Fibroblast of lung (primary cell): Measurements from ENCODE around the gene SP4. TPM values are rescaled to one million over a fixed set of nuclear protein-coding genes. Genes with fewer than 3 reads are reported as not detected.
A peak's percentile ranks its signal among the peaks of the same experiment; 100 is the strongest.
"Not testable (repeated sequence)": the region's sequence is repeated elsewhere in the genome, so short reads cannot be mapped to it uniquely, and the experiment has no call there.

Source experiments
- DNase-seq, 2 donors: peaks; one replicate each; pipeline versions ENCODE4 v3.0.0 to v3.0.0-alpha.2; 2010; ENCODE audit warnings: low read depth in 2 of 2
- H2AFZ ChIP-seq: 2 replicates; pipeline ENCODE4 v1.5.1; 2012; ENCODE audit warnings: low read length, control low read depth, inconsistent platforms
- H3K27ac ChIP-seq: 2 replicates; pipeline ENCODE4 v1.5.1; 2011; ENCODE audit warnings: low read length, control low read depth; ENCODE audit not compliant: insufficient read depth
- H3K27me3 ChIP-seq: 2 replicates; pipeline ENCODE4 v1.5.1; 2011; ENCODE audit warnings: mild to moderate bottlenecking, low read length; ENCODE audit not compliant: control insufficient read depth, insufficient read depth
- H3K36me3 ChIP-seq: 2 replicates; pipeline ENCODE4 v1.5.1; 2011; ENCODE audit warnings: low read length; ENCODE audit not compliant: control insufficient read depth, insufficient read depth
- H3K4me1 ChIP-seq: 2 replicates; pipeline ENCODE4 v1.5.1; 2011; ENCODE audit warnings: low read length; ENCODE audit not compliant: control insufficient read depth, insufficient read depth; ENCODE audit errors: extremely low read depth
- H3K4me2 ChIP-seq: 2 replicates; pipeline ENCODE4 v1.5.1; 2011; ENCODE audit warnings: low read length, control low read depth; ENCODE audit not compliant: insufficient read depth; ENCODE audit errors: extremely low read depth
- H3K4me3 ChIP-seq, 4 experiments: fragments of 200-600 bp in 1 of 4; sonication (generic) in 1 of 4; replicated peaks in 1 of 4; 2 replicates each; pipeline ENCODE4 v1.5.1; 2011 to 2016; ENCODE audit warnings: low read length in 4 of 4, low read depth in 3 of 4, mild to moderate bottlenecking in 3 of 4, control low read depth in 2 of 4, inconsistent platforms in 1 of 4, mixed read lengths in 1 of 4; ENCODE audit not compliant: insufficient read depth in 1 of 4; ENCODE audit errors: control extremely low read depth in 1 of 4
- H3K79me2 ChIP-seq: 2 replicates; pipeline ENCODE4 v1.5.1; 2012; ENCODE audit warnings: mild to moderate bottlenecking, low read length, inconsistent platforms; ENCODE audit not compliant: control insufficient read depth, insufficient read depth
- H3K9ac ChIP-seq: 2 replicates; pipeline ENCODE4 v1.5.1; 2011; ENCODE audit warnings: mild to moderate bottlenecking, low read length, control low read depth; ENCODE audit not compliant: insufficient read depth
- H3K9me3 ChIP-seq: 2 replicates; pipeline ENCODE4 v1.5.1; 2012; ENCODE audit warnings: low read depth, low read length; ENCODE audit not compliant: control insufficient read depth, insufficient read depth
- H4K20me1 ChIP-seq: 2 replicates; pipeline ENCODE4 v1.5.1; 2011; ENCODE audit warnings: low read length; ENCODE audit not compliant: control insufficient read depth, insufficient read depth; ENCODE audit errors: extremely low read depth
- EZH2 ChIP-seq: IDR thresholded peaks from 2 replicates; pipeline ENCODE4 v1.5.1; 2012; ENCODE audit warnings: low read length, control low read depth, mild to moderate bottlenecking; ENCODE audit errors: missing control alignments
- polyA plus RNA-seq, 2 donors: library from polyadenylated mRNA; depleted of rRNA in 1 of 2; stranded (reverse) in 1 of 2; unstranded in 1 of 2; fragments of >200 nt; gene quantifications; 2 replicates each; pipeline ENCODE4 v1.2.1, GENCODE V29; 2011 to 2012; ENCODE audit warnings: missing spikeins in 1 of 2
- total RNA-seq: library from RNA; depleted of rRNA; stranded (reverse); fragments of >200 nt; gene quantifications from 2 replicates; pipeline ENCODE4 v1.2.1, GENCODE V29; 2014
- TF ChIP-seq, protein P1 (sequence below), 2 donors: IDR thresholded peaks in 1 of 2; conservative IDR thresholded peaks in 1 of 2; 1 replicate in 1 of 2; 2 replicates in 1 of 2; pipeline ENCODE4 v1.5.1; 2011 to 2012; ENCODE audit warnings: low read length in 2 of 2, control low read depth in 1 of 2, inconsistent platforms in 1 of 2, low read depth in 1 of 2, mild to moderate bottlenecking in 1 of 2

The SP4 gene
- total and polyA plus RNA-seq, 2 donors (not counting 1 experiment from before 2014, with no cell fraction given) = 2.9 to 8.8 TPM

GRCh38 chr7:21526007-21526406 lies 98.1 kb downstream of the SP4 start:
- H2AFZ ChIP-seq = no peak overlapping the region
- H3K4me1 ChIP-seq = no peaks in the 10 kb centered on the region
- TF ChIP-seq, protein P1, sequence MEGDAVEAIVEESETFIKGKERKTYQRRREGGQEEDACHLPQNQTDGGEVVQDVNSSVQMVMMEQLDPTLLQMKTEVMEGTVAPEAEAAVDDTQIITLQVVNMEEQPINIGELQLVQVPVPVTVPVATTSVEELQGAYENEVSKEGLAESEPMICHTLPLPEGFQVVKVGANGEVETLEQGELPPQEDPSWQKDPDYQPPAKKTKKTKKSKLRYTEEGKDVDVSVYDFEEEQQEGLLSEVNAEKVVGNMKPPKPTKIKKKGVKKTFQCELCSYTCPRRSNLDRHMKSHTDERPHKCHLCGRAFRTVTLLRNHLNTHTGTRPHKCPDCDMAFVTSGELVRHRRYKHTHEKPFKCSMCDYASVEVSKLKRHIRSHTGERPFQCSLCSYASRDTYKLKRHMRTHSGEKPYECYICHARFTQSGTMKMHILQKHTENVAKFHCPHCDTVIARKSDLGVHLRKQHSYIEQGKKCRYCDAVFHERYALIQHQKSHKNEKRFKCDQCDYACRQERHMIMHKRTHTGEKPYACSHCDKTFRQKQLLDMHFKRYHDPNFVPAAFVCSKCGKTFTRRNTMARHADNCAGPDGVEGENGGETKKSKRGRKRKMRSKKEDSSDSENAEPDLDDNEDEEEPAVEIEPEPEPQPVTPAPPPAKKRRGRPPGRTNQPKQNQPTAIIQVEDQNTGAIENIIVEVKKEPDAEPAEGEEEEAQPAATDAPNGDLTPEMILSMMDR (conservative IDR thresholded peaks at IDR 0.05 in 1 of 2, IDR thresholded peaks at IDR 0.05 in 1 of 2; ENCODE audit: low read depth in 1 of 2, low read length in 2 of 2) = peak; percentile 52 to 60
- TF ChIP-seq EZH2 = no peak
- DNase-seq = peak in 1 of 2 donors; percentile 21
- no peak overlapping the region for H3K27ac ChIP-seq
- H3K27me3 ChIP-seq = no peaks in the 10 kb centered on the region
- no peaks in the 10 kb centered on the region for H3K36me3 ChIP-seq
- H3K79me2 ChIP-seq = no peaks in the 10 kb centered on the region
- no peak overlapping the region for H3K9ac ChIP-seq
- H3K9me3 ChIP-seq = no peaks in the 10 kb centered on the region
- no peaks in the 10 kb centered on the region for H4K20me1 ChIP-seq
- no peak overlapping the region for H3K4me2 ChIP-seq
- H3K4me3 ChIP-seq = no peak overlapping the region

- no peak overlapping the region for H2AFZ ChIP-seq
- H4K20me1 ChIP-seq = no peaks in the 10 kb centered on the region
- H3K9ac ChIP-seq = no peak overlapping the region
- no peak overlapping the region for H3K27ac ChIP-seq
- no peaks in the 10 kb centered on the region for H3K27me3 ChIP-seq
- H3K9me3 ChIP-seq = no peaks in the 10 kb centered on the region
- H3K36me3 ChIP-seq = no peaks in the 10 kb centered on the region
- no peaks in the 10 kb centered on the region for H3K4me1 ChIP-seq
- H3K79me2 ChIP-seq = no peaks in the 10 kb centered on the region
- DNase-seq = no peak
- TF ChIP-seq, protein P1 (conservative IDR thresholded peaks at IDR 0.05 in 1 of 2, IDR thresholded peaks at IDR 0.05 in 1 of 2; ENCODE audit: low read depth in 1 of 2, low read length in 2 of 2) = no peak
- TF ChIP-seq EZH2 = no peak
- no peak overlapping the region for H3K4me2 ChIP-seq
- no peak overlapping the region for H3K4me3 ChIP-seq
Measured at GRCh38 chr7:21526448-21526847, 98.6 kb downstream of the SP4 start.

GRCh38 chr7:21532485-21532884 lies 104.6 kb downstream of the SP4 start:
- H3K4me3 ChIP-seq, H4K20me1 ChIP-seq, H3K9ac ChIP-seq, H3K36me3 ChIP-seq, H3K4me2 ChIP-seq, H3K9me3 ChIP-seq, H3K4me1 ChIP-seq, DNase-seq, H2AFZ ChIP-seq, H3K27me3 ChIP-seq, H3K79me2 ChIP-seq, H3K27ac ChIP-seq: not testable (repeated sequence)

DNA sequence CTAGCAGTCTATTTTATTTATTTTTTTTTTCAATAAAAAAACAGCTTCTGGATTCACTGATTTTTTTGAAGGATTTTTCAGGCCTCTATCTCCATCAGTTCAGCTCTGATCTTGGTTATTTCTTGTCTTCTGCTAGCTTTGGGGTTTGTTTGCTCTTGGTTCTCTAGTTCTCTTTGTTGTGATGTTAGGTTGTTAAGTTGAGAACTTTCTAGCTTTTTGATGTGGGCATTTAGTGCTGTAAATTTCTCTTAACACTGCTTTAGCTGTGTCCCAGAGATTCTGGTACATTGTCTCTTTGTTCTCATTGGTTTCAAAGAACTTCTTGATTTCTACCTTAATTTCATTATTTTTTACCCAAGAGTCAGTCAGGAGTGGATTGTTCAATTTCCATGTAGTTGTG lies 105.8 kb downstream of the SP4 start:
- H3K36me3 ChIP-seq, DNase-seq, H3K4me2 ChIP-seq, H2AFZ ChIP-seq, H3K4me1 ChIP-seq, H3K9ac ChIP-seq, H3K79me2 ChIP-seq, H3K4me3 ChIP-seq, H4K20me1 ChIP-seq, H3K9me3 ChIP-seq, H3K27me3 ChIP-seq, H3K27ac ChIP-seq: not testable (repeated sequence)

GRCh38 chr7:21536445-21537118 lies 108.7 kb downstream of the SP4 start:
- H3K4me1 ChIP-seq, H3K9ac ChIP-seq, H3K79me2 ChIP-seq, H3K27me3 ChIP-seq, H3K9me3 ChIP-seq, H3K4me2 ChIP-seq, H4K20me1 ChIP-seq, H3K36me3 ChIP-seq, H3K27ac ChIP-seq, H2AFZ ChIP-seq, H3K4me3 ChIP-seq, DNase-seq: not testable (repeated sequence)
